Right lobe of liver (tissue), 4 donors: ENCODE data around the gene CYP46A1.

ENCODE experiments used
- POLR2A ChIP-seq: fragments of 450-650 bp; IDR thresholded peaks from one replicate; pipeline ENCODE4 v1.6.1; 2017; ENCODE audit warnings: antibody characterized with exemption, mild to moderate bottlenecking
- TF ChIP-seq, protein P1 (sequence below), 4 donors: fragments of 200-600 bp in 3 of 4; fragments of 450-650 bp in 1 of 4; IDR thresholded peaks; one replicate each; pipeline versions ENCODE4 v1.5.1 to v1.8.0; 2016 to 2022; ENCODE audit warnings: antibody characterized with exemption in 4 of 4, mild to moderate bottlenecking in 2 of 4
- donor health status: DM: no; HTN: no; CAD: no.
- donor health status: DM: no; HTN: no; CAD: no.
- donor health status: DM: no; HTN: yes; CAD: no.

- no peak for TF ChIP-seq POLR2A
- TF ChIP-seq, protein P1, sequence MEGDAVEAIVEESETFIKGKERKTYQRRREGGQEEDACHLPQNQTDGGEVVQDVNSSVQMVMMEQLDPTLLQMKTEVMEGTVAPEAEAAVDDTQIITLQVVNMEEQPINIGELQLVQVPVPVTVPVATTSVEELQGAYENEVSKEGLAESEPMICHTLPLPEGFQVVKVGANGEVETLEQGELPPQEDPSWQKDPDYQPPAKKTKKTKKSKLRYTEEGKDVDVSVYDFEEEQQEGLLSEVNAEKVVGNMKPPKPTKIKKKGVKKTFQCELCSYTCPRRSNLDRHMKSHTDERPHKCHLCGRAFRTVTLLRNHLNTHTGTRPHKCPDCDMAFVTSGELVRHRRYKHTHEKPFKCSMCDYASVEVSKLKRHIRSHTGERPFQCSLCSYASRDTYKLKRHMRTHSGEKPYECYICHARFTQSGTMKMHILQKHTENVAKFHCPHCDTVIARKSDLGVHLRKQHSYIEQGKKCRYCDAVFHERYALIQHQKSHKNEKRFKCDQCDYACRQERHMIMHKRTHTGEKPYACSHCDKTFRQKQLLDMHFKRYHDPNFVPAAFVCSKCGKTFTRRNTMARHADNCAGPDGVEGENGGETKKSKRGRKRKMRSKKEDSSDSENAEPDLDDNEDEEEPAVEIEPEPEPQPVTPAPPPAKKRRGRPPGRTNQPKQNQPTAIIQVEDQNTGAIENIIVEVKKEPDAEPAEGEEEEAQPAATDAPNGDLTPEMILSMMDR (IDR thresholded peaks at IDR 0.05) = no peak
Measured at GRCh38 chr14:99660794-99661193, 23.3 kb upstream of the CYP46A1 start.
